ENCODE results near the gene SEC11C. TPM values are rescaled to one million over a fixed set of nuclear protein-coding genes. Genes with fewer than 3 reads are reported as not detected.

The SEC11C gene
- total RNA-seq, 2 donors from 2014 or later = 50.8 to 88.2 TPM

DNA sequence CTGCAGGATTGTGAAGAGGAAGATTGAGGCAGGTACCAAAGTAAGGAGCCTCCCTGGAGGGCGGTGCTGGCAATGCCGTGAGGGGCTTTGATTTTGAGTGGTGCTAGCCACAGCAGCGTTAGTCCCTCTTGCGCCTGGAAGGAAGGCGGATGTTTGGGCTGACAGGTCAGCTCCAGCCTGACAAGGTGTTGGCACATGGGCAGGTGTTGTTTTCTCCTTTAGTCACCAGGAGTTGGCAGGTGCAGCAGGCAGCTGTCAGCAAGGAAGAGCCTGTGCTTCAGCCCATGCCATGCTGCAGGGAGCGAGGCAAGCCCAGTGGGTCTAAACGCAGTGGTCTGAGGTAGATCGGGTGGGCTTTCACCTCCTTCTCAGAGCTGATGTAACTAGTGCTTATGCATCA lies 8.5 kb downstream of the SEC11C start:
- no peaks in the 10 kb centered on the region for H3K36me3 ChIP-seq
- no peaks in the 10 kb centered on the region for H3K4me1 ChIP-seq
- DNase-seq = no peak
- no peaks in the 10 kb centered on the region for H3K27me3 ChIP-seq
- H3K4me3 ChIP-seq = no peak overlapping the region
- H3K9ac ChIP-seq (ENCODE audit: low read depth in 2 of 2, low read length in 2 of 2) = no peak overlapping the region
- no peaks in the 10 kb centered on the region for H3K9me3 ChIP-seq
- TF ChIP-seq, protein P1, sequence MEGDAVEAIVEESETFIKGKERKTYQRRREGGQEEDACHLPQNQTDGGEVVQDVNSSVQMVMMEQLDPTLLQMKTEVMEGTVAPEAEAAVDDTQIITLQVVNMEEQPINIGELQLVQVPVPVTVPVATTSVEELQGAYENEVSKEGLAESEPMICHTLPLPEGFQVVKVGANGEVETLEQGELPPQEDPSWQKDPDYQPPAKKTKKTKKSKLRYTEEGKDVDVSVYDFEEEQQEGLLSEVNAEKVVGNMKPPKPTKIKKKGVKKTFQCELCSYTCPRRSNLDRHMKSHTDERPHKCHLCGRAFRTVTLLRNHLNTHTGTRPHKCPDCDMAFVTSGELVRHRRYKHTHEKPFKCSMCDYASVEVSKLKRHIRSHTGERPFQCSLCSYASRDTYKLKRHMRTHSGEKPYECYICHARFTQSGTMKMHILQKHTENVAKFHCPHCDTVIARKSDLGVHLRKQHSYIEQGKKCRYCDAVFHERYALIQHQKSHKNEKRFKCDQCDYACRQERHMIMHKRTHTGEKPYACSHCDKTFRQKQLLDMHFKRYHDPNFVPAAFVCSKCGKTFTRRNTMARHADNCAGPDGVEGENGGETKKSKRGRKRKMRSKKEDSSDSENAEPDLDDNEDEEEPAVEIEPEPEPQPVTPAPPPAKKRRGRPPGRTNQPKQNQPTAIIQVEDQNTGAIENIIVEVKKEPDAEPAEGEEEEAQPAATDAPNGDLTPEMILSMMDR (IDR thresholded peaks at IDR 0.05) = no peak
- intact Hi-C loops (cut with DNase I) = no loop called here
- H3K27ac ChIP-seq = no peak overlapping the region

DNA sequence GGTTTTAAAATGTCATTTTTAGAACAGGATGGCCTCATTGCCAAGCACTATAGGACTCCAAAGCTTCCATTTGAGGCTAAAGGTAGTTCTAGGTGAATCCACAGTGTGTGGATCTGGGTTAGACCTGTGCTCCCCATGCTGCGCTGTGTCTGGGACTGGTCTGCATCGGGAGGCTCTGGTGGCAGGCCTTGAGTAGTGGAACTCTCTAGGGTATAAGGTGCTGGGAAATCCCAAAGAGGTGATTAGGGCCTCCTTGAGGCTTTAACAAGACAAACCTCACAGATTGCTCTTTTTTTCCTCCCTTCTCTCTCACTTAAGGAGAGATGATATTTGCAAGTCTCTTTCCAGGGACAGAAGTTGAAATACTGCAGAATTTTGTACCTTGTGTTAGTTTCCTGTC lies 9.3 kb downstream of the SEC11C start:
- TF ChIP-seq, protein P1 (IDR thresholded peaks at IDR 0.05) = no peak
- no peaks in the 10 kb centered on the region for H3K9me3 ChIP-seq
- intact Hi-C loops (cut with DNase I) = no loop called here

DNA sequence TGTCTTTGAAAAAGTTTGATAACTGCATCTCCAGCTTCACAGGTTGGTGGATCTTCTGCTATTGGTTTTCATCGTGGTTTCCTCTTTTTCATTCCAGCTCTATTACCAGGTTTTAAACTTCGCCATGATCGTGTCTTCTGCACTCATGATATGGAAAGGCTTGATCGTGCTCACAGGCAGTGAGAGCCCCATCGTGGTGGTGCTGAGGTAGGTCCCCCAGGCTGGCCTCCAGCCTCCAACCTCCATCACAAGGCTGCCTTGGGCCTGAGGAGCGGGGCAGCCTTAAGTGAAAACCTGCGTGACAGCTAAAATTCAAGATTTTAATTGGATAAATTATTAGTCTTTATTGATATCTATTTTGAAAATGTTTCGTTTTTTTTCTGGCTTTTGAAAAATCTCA lies 9.7 kb downstream of the SEC11C start:
- no peaks in the 10 kb centered on the region for H3K9me3 ChIP-seq
- intact Hi-C loops (cut with DNase I) = no loop called here
- no peaks in the 10 kb centered on the region for H3K27me3 ChIP-seq

More for the DNA sequence above, 9.3 kb downstream of the SEC11C start:
- Histone ChIP-seq H3K27ac (no peak overlapping the region), H3K27me3 (no peaks in the 10 kb centered on the region), H3K9ac (ENCODE audit: low read depth in 2 of 2, low read length in 2 of 2) (no peak overlapping the region), H3K4me3 (no peak overlapping the region), H3K4me1 (no peaks in the 10 kb centered on the region), H3K36me3 (no peaks in the 10 kb centered on the region)
- no peak for DNase-seq

DNA sequence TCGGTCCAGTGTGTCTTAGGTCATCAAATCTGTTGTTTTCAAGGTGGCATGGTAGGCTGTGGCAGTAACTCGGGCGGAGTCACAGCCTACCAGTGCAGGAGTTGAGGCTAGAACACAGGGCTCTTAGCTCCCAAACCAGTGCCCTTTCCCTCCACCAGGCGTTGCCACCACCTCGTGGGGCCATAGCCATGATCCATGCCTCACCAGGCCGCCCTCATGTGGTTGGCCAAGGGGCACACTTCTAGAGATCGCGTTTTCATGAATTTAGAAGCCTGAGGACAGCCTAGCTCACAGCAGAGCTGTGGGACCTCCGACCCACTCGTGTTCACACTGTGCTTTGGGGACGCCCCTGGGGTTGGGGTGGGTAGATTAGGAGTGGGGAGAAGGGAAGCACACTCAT lies 10.6 kb downstream of the SEC11C start:
- Histone ChIP-seq H3K9ac (ENCODE audit: low read depth in 2 of 2, low read length in 2 of 2) (no peak overlapping the region), H3K4me1 (no peaks in the 10 kb centered on the region), H3K36me3 (no peaks in the 10 kb centered on the region), H3K9me3 (no peaks in the 10 kb centered on the region), H3K27me3 (no peaks in the 10 kb centered on the region), H3K27ac (no peak overlapping the region), H3K4me3 (no peak overlapping the region)
- DNase-seq = no peak
- TF ChIP-seq, protein P1 (IDR thresholded peaks at IDR 0.05) = no peak
- intact Hi-C loops (cut with DNase I) = no loop called here

More for the DNA sequence above, 9.7 kb downstream of the SEC11C start:
- Histone ChIP-seq H3K27ac (no peak overlapping the region), H3K36me3 (no peaks in the 10 kb centered on the region), H3K4me1 (no peaks in the 10 kb centered on the region), H3K9ac (ENCODE audit: low read depth in 2 of 2, low read length in 2 of 2) (no peak overlapping the region), H3K4me3 (no peak overlapping the region)
- no peak for DNase-seq
- TF ChIP-seq, protein P1 (IDR thresholded peaks at IDR 0.05) = no peak

GRCh38 chr18:59155153-59155552 lies 15.5 kb downstream of the SEC11C start:
- TF ChIP-seq, protein P1 (IDR thresholded peaks at IDR 0.05) = no peak
- intact Hi-C loops (cut with DNase I) = no loop called here
- no peak overlapping the region for H3K27ac ChIP-seq
- no peaks in the 10 kb centered on the region for H3K27me3 ChIP-seq
- no peak overlapping the region for H3K9ac ChIP-seq (ENCODE audit: low read depth in 2 of 2, low read length in 2 of 2)
- H3K4me3 ChIP-seq = no peak overlapping the region
- DNase-seq = no peak
- H3K4me1 ChIP-seq = no peaks in the 10 kb centered on the region
- no peaks in the 10 kb centered on the region for H3K36me3 ChIP-seq
- no peaks in the 10 kb centered on the region for H3K9me3 ChIP-seq

GRCh38 chr18:59156316-59156715 lies 16.6 kb downstream of the SEC11C start:
- Histone ChIP-seq H3K27me3 (no peaks in the 10 kb centered on the region), H3K4me3 (no peak overlapping the region), H3K4me1 (no peaks in the 10 kb centered on the region), H3K36me3 (no peaks in the 10 kb centered on the region), H3K27ac (no peak overlapping the region), H3K9me3 (no peaks in the 10 kb centered on the region), H3K9ac (ENCODE audit: low read depth in 2 of 2, low read length in 2 of 2) (no peak overlapping the region)
- DNase-seq = no peak
- intact Hi-C loops (cut with DNase I) = no loop called here
- TF ChIP-seq, protein P1 (IDR thresholded peaks at IDR 0.05) = no peak
